Spleen (tissue), 11 donors: ENCODE data around the gene TRMT13. TPM values are rescaled to one million over a fixed set of nuclear protein-coding genes. Genes with fewer than 3 reads are reported as not detected.

Experiments used
- polyA plus RNA-seq, 3 donors: library from polyadenylated mRNA; stranded (reverse); fragments of 200-250 nt; gene quantifications; one replicate each; pipeline ENCODE4 v1.2.1, GENCODE V29; 2013
- small RNA-seq, 4 donors: library from RNA; depleted of rRNA; stranded (forward); fragments of <200 nt; gene quantifications; one replicate each; pipeline ENCODE3, GENCODE V24; 2016
- total RNA-seq, 7 donors: library from RNA; depleted of rRNA in 3 of 7; stranded (reverse); fragments of >200 nt in 3 of 7; fragmentation: NEBNext Ultra II Directional in 4 of 7; extraction: Animal tissue kit (Norgen Biotek cat#: 25700) in 4 of 7; gene quantifications; one replicate each; pipeline versions ENCODE4 v1.1.0 to v1.2.1, GENCODE V29; 2016 to 2021
- donor health status: healthy with polysubstance abuse.
- donor health status: DM: no; HTN: no; CAD: no; lungs with moderate emphysema.
- donor health status: DM: no; HTN: no; CAD: no.
- donor health status: Bipolar disorder and iron deficiency.
- donor health status: healthy.
- donor health status: DM: no; HTN: no; CAD: no.
- donor health status: DM: yes; HTN: yes; CAD: no.

The TRMT13 gene
- total and polyA plus RNA-seq, 10 donors, result 14.0 to 37.6 (median 21.6) TPM

Small RNA genes within 50 kb of the gene (small RNA-seq; reads per million reads assigned to genes)
- gene AC093019.1 (0 reads per million in 4 donors), gene RPL23AP90 (0 reads per million in 4 donors)

Other genes starting within 250 kb of the TRMT13 start
- gene SLC35A3, start 163.2 kb upstream of the TRMT13 start, total RNA-seq, result 10 to 100 TPM; 17.0 to 26.5 (median 25.0) TPM
- 10 to 100 TPM in 1 of 3 donors, 1 to 10 TPM in 2; 7.2 to 11.5 (median 8.1) TPM for gene SLC35A3, start 163.2 kb upstream of the TRMT13 start, polyA plus RNA-seq
- 1 to 10 TPM; 3.7 to 9.2 (median 4.6) TPM for gene SASS6, start 233 bp upstream of the TRMT13 start, total RNA-seq
- 1 to 10 TPM; 2.7 to 3.1 (median 2.8) TPM for gene SASS6, start 233 bp upstream of the TRMT13 start, polyA plus RNA-seq
- 1 to 10 TPM in 5 of 7 donors, under 1 TPM in 2; 0.51 to 2.2 (median 1.1) TPM for gene LRRC39, start 45.1 kb downstream of the TRMT13 start, total RNA-seq
- gene LRRC39, start 45.1 kb downstream of the TRMT13 start, polyA plus RNA-seq, result 1 to 10 TPM in 2 of 3 donors, under 1 TPM in 1; 0.96 to 3.1 (median 1.5) TPM
- gene DBT, start 116.7 kb downstream of the TRMT13 start, total RNA-seq, result 10 to 100 TPM in 3 of 7 donors, 1 to 10 TPM in 4; 5.5 to 13.4 (median 9.9) TPM
- gene DBT, start 116.7 kb downstream of the TRMT13 start, polyA plus RNA-seq, result 1 to 10 TPM; 1.8 to 2.4 (median 2.3) TPM
- gene RTCA, start 133.1 kb downstream of the TRMT13 start, total RNA-seq, result 10 to 100 TPM; 26.3 to 42.6 (median 33.1) TPM
- gene RTCA, start 133.1 kb downstream of the TRMT13 start, polyA plus RNA-seq, result 10 to 100 TPM; 19.7 to 26.8 (median 25.5) TPM
- 10 to 100 TPM; 17.4 to 58.5 (median 31.3) TPM for gene CDC14A, start 219.3 kb downstream of the TRMT13 start, total RNA-seq
- gene CDC14A, start 219.3 kb downstream of the TRMT13 start, polyA plus RNA-seq, result 1 to 10 TPM; 3.8 to 4.5 (median 4.2) TPM